ENCODE data around the gene DGKG.

DGKG gene

DNA sequence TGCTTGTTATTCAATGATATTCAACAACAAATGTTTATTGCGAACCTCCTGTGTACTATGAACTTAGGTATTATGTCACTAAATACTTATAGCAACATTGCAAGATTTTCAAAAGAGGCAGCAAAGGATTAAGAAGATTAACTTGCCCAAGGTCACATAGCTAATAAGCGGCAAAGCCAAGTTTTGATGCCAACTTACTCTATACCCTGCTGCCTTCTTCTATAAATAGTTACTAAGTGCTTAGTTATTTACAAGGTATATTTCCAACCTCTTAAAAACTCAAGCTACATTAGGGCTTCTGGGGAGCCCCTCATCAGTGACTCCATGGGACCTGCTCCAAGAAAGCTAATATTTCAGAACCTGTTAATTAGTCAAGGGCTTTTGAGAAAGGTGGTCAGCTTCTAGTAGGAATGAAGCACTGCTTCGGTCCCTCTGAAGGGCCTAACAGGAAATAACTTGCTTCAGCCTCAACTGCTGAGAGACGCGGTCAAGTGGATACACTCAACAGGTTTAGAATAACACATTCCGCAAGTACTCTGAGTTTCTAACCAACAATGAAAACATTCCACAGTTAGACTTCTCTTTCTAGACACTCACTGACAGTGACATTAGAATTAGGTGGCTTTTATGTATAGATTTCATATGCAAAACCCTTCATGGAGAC lies 125.5 kb downstream of the DGKG start:
- DNase-seq, result no peak

DNA sequence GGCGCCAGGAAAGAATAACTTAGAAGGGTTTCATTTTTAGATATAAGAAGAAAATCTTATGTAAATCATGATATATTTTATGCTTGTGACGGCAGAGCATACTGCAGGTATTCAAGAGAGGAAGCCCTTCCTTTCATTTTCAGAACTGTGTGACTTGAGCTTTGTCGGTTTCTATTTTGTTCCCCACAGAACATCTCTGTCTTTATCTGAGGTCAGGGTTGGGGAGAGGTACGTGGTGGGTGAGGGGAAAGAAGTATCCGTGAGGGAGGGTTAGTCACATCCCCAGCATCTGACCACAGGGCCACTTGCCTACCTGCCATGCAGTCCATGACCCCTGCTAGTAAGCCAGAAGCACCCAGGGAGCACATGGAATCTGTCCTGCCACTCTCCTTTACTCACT lies 126.5 kb downstream of the DGKG start:
- DNase-seq, result no peak

DNA sequence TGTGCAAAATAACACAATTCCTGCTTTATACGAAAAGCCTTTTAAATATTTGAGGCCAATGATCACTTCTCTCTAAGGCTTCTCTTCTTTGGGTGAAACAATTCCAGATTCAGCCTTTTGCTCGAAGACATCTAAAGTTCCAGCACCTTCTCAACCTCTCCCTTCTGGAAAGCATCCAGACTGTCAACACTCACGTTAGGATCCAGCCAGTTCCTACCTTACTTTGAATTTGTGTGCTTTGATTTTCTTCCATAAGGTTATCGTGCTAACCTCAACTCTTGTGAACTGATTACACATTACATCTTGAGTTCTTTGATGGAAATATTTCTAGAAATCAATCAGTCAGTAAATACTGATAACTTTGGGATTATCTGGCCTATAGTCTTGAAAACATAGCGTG lies 127.9 kb downstream of the DGKG start:
- DNase-seq, result no peak

- DNase-seq, result no peak
Observed at GRCh38 chr3:186226482-186226881, 135.6 kb downstream of the DGKG start.

- DNase-seq, result no peak
Observed at GRCh38 chr3:186225603-186226002, 136.4 kb downstream of the DGKG start.

DNA sequence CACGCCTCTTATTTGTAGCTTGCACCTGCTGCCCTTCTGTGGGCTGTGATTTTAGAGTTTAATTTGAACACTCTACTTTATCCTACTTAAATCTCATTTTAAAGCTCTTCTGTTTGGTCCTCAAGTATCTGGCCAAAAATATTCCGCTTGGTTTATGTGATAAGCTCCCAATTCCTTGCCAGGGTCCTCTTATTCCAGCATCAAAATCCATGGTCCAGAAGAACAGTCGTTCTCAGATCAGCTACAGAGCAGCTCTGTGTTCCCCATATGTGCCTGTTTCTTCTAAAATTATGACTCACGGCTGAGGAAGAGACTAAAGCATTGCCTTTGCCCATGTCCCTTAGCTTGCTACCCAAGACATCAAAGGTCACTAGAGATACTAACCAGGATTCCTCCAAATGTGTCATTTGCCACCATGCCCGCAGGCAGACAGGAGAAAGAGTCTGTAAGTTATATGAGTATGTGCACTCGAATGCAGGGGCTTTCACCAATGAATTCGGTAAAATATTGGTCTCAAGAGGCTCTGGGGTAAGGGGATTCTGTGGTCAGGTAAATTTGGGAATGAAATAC lies 137.9 kb downstream of the DGKG start:
- DNase-seq, result no peak

GRCh38 chr3:186223476-186223875 lies 138.6 kb downstream of the DGKG start:
- DNase-seq, result no peak

DNA sequence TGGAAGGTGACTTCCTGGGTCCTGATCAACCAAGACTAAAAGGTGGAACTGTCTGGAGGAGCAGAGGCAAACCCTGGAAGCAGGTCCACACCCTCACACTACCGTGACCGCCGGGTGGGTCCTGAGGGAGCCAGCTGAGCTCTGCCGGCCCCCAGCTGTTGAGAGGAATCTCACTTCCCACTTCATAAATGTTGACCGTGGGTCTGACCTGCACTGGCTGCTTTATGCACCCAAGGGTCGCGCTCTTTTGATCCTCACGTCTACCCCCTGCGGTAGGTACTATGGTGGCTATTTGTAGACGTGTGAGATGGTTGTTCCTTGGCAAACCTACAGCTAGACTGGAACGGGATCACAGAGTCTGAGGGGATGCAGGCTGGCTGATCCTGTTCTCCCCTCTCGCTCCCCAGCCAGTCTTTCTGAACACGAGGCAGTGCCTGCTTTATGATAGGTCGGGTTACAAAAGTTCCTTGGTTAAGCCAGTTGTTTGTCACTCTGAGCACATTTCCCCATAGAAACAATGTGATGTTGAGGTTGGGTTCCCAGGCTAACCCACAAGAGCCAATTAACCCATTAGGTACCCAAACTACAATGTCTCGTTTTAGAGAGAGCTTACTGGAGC lies 140.2 kb downstream of the DGKG start:
- DNase-seq, result no peak

DNA sequence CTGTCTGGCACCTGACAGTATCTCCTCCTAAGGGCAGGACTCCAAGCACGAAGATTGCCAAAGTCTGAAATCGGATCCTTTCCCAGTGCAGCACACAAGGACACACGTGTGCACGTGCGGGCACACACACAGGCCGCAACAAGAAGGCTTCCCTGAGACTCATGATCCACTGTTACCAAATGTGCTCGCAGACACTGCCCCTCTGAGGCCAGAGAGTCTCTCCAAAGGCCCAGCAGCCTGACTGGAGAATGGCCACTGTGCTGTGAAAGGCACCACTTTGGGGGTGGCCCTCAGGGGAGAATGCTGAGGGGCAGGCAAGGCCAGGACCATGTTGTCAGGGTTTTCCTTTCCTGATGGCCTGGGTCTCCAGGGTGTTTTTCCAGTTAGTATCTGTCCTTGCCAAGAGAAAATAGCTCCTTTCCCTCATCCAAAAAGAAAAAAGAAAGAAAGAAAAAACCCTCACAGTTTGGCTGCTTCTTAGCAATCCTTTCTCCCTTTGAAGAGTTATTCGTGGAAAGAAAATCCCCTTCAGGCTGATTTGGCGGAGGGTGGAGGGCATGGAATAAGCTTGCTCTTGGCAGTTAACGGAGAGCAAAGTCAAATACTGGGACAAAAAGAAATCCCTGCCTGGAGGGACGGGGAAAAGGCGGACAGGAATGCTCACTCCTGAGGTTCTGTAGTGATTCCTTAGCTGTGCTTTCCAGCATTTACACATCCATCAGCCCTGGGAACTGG lies 141.0 kb downstream of the DGKG start:
- DNase-seq, result peak; percentile 61

- peak; percentile 84 for DNase-seq
Observed at GRCh38 chr3:186220365-186220764, 141.7 kb downstream of the DGKG start.

DNA sequence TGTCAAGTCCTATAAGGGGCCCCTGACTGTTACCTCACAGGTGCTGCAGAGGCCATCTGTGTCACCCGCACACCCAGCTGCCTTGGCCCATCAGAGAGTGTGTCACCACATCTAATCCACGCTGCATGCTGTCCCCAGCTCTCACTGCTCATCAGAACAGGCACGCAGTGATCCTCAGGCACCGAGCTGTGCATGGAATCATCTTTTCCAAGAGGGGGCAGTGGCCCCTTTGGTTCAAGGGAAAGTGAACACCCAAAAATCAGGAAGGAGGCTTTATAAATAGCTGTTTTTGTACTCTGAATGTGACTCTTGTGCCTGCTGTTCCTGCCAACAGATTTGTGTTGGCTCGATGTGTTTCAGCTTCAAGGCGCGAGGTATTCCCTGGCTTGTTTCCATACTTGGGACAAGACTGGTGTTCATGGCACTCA lies 142.8 kb downstream of the DGKG start:
- no peak for DNase-seq

DNA sequence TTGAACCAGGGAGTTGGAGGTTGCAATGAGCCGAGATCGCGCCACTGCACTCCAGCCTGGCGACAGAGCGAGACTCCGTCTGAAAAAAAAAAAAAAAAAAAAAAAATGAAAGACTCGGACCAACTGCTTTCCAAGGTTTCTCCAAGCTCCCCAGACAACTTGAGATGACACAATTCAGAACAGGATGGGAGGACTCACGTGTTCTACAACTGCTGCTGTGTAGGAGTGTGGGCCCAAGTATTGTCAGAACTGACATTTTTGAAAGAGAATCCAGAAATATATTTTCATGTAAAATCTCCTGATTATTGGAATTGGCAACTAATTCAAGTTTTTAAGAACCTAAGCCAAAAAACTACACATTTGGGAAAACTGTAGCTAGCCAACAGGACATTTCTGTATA lies 143.6 kb downstream of the DGKG start:
- no peak for DNase-seq

DNA sequence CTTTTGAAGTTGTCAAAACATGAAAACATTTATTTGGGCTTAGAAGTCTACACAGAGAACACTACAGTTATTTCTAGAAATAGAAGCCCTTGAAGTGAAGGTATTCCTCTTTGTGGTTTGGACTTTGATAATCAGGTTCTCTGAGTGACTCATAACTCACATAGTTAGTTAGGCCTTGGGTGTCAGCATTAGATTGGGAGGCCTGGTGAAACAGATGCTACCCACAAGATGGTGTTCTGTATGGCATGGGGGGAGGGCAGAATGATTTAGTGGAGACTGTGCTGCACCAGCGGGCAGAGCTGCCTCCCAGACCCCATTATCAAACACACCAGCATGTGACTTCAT lies 144.2 kb downstream of the DGKG start:
- no peak for DNase-seq

- no peak for DNase-seq
Observed at GRCh38 chr3:186216900-186217819, 144.9 kb downstream of the DGKG start.

- no peak for DNase-seq
Observed at GRCh38 chr3:186214670-186215069, 147.4 kb downstream of the DGKG start.

DNA sequence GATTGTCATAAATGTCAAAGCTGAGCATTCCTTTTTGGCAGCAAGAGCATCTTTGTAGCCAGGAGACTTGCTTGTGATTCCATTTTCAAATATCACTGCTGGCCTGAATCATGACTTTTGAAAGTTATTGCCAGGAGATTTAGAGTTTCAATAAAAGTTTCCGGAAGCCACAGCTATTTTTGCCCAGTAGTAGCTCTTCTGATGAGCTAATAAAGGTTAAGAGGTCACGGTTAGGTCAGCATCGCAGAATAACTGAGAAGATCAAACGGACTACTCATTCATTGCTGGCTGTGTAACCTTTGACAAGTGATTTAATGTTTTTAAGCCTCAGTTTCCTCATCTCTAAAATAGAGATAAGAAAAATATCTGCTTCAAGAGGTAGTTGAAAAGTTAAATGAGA lies 148.1 kb downstream of the DGKG start:
- DNase-seq, result no peak

GRCh38 chr3:186212611-186213010 lies 149.4 kb downstream of the DGKG start:
- no peak for DNase-seq

DNA sequence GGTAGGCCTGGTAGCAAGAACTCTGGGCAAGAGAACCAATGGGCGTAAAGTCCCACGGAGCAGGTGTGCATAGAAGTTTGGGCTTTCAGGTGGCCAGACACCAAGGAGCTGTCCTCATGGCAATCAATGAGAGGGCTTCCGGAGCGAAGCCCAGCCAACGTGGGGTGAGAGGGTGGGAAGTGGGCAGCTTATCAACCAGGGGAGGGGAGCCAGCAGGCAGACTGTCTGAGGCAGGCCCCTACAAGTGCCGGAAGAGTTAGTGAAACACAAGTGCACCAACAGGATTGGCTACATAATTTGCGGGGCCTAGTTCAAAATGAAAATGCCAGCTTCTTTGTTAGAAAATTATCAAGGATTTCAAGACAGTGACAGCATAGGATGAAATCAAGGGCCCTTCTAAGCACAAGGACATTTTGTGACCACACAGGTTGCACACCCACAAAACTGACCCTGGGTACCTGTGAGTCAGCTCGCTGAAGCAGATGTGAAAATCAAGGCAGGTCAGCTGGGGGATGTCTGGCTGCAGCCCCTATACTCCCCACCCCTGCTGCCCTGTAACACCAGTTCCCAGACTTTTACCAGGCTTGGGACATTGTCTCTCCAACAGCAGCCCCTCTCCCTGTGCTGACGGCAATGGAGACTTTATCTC lies 151.1 kb downstream of the DGKG start:
- no peak for DNase-seq

DNA sequence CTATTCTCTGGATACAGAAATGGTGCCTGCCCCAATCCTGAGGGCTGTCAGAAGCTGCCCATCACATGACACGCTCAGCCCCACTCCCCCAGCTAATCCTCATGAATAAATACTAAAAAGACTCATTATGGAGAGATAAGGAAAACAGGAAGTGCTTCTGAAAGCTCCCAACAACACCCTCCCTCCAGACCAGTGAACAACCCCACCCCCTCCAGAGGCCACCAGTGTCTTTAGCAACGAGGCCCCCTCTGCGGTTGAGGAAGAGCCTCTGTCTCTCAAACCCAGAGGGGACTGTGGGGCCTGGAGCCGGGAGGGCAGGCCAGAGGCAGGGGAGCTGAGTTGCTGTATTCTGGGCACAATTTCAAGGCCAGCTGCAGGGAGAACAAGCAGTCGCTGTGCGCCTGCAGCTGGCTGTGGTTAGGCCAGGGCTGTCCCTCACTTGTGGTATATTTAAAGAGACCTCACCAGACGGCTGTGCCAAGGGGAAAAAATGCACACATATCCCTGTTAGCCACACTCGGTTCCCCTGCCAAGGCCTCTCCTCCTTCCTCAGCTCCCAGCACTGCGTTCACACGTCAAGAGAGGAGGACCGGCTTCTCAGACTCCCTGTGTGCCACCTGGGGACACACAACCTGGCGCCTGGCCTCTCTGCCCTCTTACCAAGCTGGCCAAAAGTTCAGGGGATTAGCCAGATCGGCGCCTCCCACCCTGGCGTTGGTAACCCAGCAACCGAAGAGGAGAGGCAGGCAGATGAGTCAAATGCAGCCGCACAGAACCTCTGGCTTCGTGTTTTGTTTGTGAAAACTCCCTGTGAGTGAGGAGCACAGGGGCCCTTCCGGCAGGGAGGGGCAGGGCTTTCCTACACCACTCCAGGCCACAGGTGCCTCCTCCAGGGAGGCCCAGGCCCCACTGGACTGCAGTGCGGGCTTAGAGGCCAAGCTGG lies 152.0 kb downstream of the DGKG start:
- peak; percentile 67 for DNase-seq

DNA sequence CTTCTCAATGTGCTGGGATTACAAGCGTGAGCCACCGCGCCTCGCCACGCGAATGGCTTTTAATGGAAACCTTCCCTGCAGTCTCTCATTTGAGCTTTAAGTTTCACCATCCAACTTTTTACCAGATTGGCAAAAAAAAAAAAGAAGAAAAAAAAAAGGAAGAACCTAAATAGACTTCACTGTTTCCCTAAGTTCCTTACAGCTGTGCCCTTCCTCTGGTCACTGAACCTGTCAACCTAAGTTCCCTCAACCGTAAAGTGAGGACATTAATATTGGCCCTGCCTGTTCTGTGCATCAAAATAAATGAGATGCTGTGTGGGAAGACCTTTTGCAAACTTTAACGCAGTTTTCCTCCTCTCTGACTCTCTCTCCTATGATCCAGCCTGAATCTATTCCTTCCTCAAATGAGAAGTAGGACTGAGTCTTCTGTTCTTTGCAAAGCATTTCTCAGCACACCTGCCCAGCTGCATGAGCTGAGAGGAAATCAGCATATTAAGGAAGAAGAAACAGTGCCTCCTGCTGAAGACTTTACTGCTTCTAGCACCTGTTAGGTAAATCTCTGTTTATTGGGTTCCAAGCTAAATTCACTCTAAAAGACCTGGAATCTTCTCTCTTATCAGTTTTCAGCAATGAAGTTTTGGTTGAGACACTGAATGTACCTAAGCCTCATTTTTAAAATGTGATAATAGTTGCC lies 153.6 kb downstream of the DGKG start:
- no peak for DNase-seq

DNA sequence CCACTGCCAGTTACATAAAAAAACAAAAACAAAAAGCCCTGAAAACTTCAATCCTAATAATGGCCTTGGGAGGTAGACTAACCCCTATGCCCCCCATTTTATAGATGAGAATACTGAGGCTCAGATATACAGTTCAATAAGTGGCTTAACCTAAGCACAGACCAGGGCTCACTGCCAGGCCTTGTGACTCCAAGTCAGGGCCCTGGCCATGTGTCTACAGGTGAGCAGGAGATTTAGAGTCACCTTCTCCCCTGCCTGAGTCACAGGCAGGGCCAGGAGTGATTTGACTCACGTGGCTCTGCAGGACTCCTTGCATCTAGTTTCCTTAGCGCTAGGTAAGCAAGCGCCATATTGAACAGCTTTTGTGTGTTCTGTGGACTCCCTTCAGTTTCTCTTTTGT lies 154.5 kb downstream of the DGKG start:
- no peak for DNase-seq

All from islet precursor cell (in vitro differentiated cells).